H1 (cell line): Measurements from ENCODE around the gene DYNLL1. TPM values are rescaled to one million over a fixed set of nuclear protein-coding genes. Genes with fewer than 3 reads are reported as not detected.

Source experiments
- CTCF ChIA-PET: fragments of 300-600 bp; sonication (Branson Sonifier 250); formaldehyde crosslinking; loops from one replicate; lab custom pipeline; 2021; ENCODE audit not compliant: partially characterized antibody; lab: Charles Lee
- POLR2A ChIA-PET: fragments of 300-600 bp; sonication (Branson Sonifier 250); formaldehyde crosslinking; loops from one replicate; lab custom pipeline; 2021; ENCODE audit warnings: inconsistent platforms; ENCODE audit not compliant: partially characterized antibody; lab: Charles Lee
- DNase-seq, 2 experiments: peaks; one replicate each; pipeline versions ENCODE4 v3.0.0 to v3.0.0-alpha.2; 2010 to 2022; ENCODE audit warnings: low spot score in 2 of 2, low read depth in 1 of 2, mixed read lengths in 1 of 2
- FAIRE-seq: peaks from 2 replicates; lab custom pipeline; 2011; peaks lifted over from hg19 to GRCh38; lab: Jason Lieb, UNC
- H2AFZ ChIP-seq: 2 replicates; pipeline ENCODE4 v1.8.1; 2012; ENCODE audit warnings: low read length, inconsistent platforms
- H2AK5ac ChIP-seq: 2 replicates; pipeline ENCODE4 v1.6.1; 2013; ENCODE audit warnings: low read depth, low read length
- H2BK120ac ChIP-seq: replicated peaks from 2 replicates; pipeline ENCODE3; 2013; ENCODE audit warnings: low read depth, low read length, inconsistent platforms
- H2BK12ac ChIP-seq: 2 replicates; pipeline ENCODE4 v1.6.1; 2013; ENCODE audit warnings: low read depth, low read length
- H2BK15ac ChIP-seq: 2 replicates; pipeline ENCODE4 v1.6.1; 2013; ENCODE audit warnings: low read length
- H2BK20ac ChIP-seq: 2 replicates; pipeline ENCODE4 v1.6.1; 2013; ENCODE audit warnings: low read length
- H2BK5ac ChIP-seq: 2 replicates; pipeline ENCODE4 v1.6.1; 2013; ENCODE audit warnings: low read depth, low read length
- H3K14ac ChIP-seq: 2 replicates; pipeline ENCODE4 v1.6.1; 2013; ENCODE audit warnings: inconsistent platforms; ENCODE audit not compliant: insufficient read length
- H3K18ac ChIP-seq: 2 replicates; pipeline ENCODE4 v1.6.1; 2013; ENCODE audit warnings: low read length; ENCODE audit errors: extremely low read depth
- H3K23ac ChIP-seq: 2 replicates; pipeline ENCODE4 v1.6.1; 2013; ENCODE audit warnings: inconsistent platforms; ENCODE audit not compliant: insufficient read length
- H3K23me2 ChIP-seq: 2 replicates; pipeline ENCODE4 v1.6.1; 2013; ENCODE audit warnings: low read depth, low read length
- H3K27ac ChIP-seq: 2 replicates; pipeline ENCODE4 v1.6.1; 2011; ENCODE audit warnings: low read depth, low read length, inconsistent platforms
- H3K27me3 ChIP-seq, 4 experiments: replicated peaks in 1 of 4; 1 replicate in 1 of 4; 2 replicates in 3 of 4; pipeline versions ENCODE4 v1.6.1 to v1.8.1; 2011 to 2013; ENCODE audit warnings: low read length in 3 of 4, mild to moderate bottlenecking in 3 of 4, inconsistent platforms in 2 of 4, mixed read lengths in 2 of 4, moderate library complexity in 1 of 4; ENCODE audit not compliant: control insufficient read depth in 3 of 4, insufficient read depth in 3 of 4; ENCODE audit errors: extremely low read depth in 1 of 4
- H3K36me3 ChIP-seq, 4 experiments: 2 replicates each; pipeline versions ENCODE4 v1.6.1 to v1.8.1; 2011 to 2013; ENCODE audit warnings: mild to moderate bottlenecking in 4 of 4, low read length in 3 of 4, moderate library complexity in 2 of 4, control low read depth in 1 of 4, inconsistent platforms in 1 of 4; ENCODE audit not compliant: insufficient read depth in 4 of 4, control insufficient read depth in 2 of 4
- H3K4ac ChIP-seq: replicated peaks from 2 replicates; pipeline ENCODE3; 2013; ENCODE audit warnings: low read length, low read depth, mixed read lengths, inconsistent platforms; ENCODE audit not compliant: insufficient read length
- H3K4me1 ChIP-seq, 4 experiments: replicated peaks in 1 of 4; 1 replicate in 1 of 4; 2 replicates in 3 of 4; pipeline versions ENCODE4 v1.6.1 to v1.8.1; 2011 to 2013; ENCODE audit warnings: low read length in 3 of 4, inconsistent platforms in 2 of 4, mixed read lengths in 1 of 4; ENCODE audit not compliant: insufficient read depth in 4 of 4, control insufficient read depth in 3 of 4
- H3K4me2 ChIP-seq, 2 experiments: 2 replicates each; pipeline versions ENCODE4 v1.6.1 to v1.8.1; 2011 to 2013; ENCODE audit warnings: low read depth in 2 of 2, low read length in 2 of 2, control low read depth in 1 of 2, inconsistent platforms in 1 of 2, mild to moderate bottlenecking in 1 of 2; ENCODE audit not compliant: insufficient read depth in 1 of 2
- H3K4me3 ChIP-seq, 4 experiments: fragments of 200-600, 300-600 bp in 1 of 4; sonication (generic), shearing (Covaris generic), sonication (Bioruptor Twin) in 1 of 4; 2 replicates each; pipeline versions ENCODE4 v1.5.1 to v1.8.1; 2011 to 2016; ENCODE audit warnings: low read length in 4 of 4, low read depth in 3 of 4, control low read depth in 2 of 4, inconsistent platforms in 2 of 4, mild to moderate bottlenecking in 2 of 4, mixed read lengths in 1 of 4, moderate library complexity in 1 of 4; ENCODE audit not compliant: insufficient read depth in 2 of 4; ENCODE audit errors: extremely low read depth in 1 of 4
- H3K56ac ChIP-seq: replicated peaks from 2 replicates; pipeline ENCODE3; 2013; ENCODE audit warnings: low read depth, mild to moderate bottlenecking, mixed read lengths, low read length, inconsistent platforms; ENCODE audit not compliant: insufficient read length
- H3K79me1 ChIP-seq: 2 replicates; pipeline ENCODE4 v1.6.1; 2013; ENCODE audit warnings: low read depth, low read length, control low read depth
- H3K79me2 ChIP-seq, 2 experiments: 2 replicates each; pipeline versions ENCODE4 v1.6.1 to v1.8.1; 2012 to 2013; ENCODE audit warnings: low read length in 2 of 2, mild to moderate bottlenecking in 2 of 2, inconsistent platforms in 1 of 2; ENCODE audit not compliant: insufficient read depth in 2 of 2, control insufficient read depth in 1 of 2
- H3K9ac ChIP-seq, 4 experiments: replicated peaks in 1 of 4; 1 replicate in 1 of 4; 2 replicates in 3 of 4; pipeline versions ENCODE4 v1.6.1 to v1.8.1; 2011 to 2013; ENCODE audit warnings: low read depth in 3 of 4, low read length in 3 of 4, control low read depth in 2 of 4, mild to moderate bottlenecking in 2 of 4, moderate library complexity in 2 of 4, inconsistent platforms in 1 of 4; ENCODE audit errors: extremely low read depth in 1 of 4
- H3K9me3 ChIP-seq, 2 experiments: 2 replicates each; pipeline versions ENCODE4 v1.6.1 to v1.8.1; 2012 to 2013; ENCODE audit warnings: mild to moderate bottlenecking in 2 of 2, moderate library complexity in 2 of 2, control low read depth in 1 of 2, inconsistent platforms in 1 of 2, low read depth in 1 of 2, low read length in 1 of 2, mixed read lengths in 1 of 2; ENCODE audit not compliant: insufficient read depth in 2 of 2
- H4K20me1 ChIP-seq, 2 experiments: replicated peaks in 1 of 2; 2 replicates each; pipeline versions ENCODE3 to v1.8.1; 2011 to 2013; ENCODE audit warnings: inconsistent platforms in 2 of 2, low read length in 2 of 2, mild to moderate bottlenecking in 1 of 2; ENCODE audit not compliant: insufficient read depth in 2 of 2, control insufficient read depth in 1 of 2
- H4K5ac ChIP-seq: 2 replicates; pipeline ENCODE4 v1.6.1; 2013; ENCODE audit warnings: low read length, low read depth, mixed read lengths, inconsistent platforms; ENCODE audit not compliant: insufficient read length
- H4K8ac ChIP-seq: 2 replicates; pipeline ENCODE4 v1.8.0; 2013; ENCODE audit warnings: mild to moderate bottlenecking, moderate library complexity, low read length, inconsistent platforms; ENCODE audit not compliant: insufficient read depth; ENCODE audit errors: extremely low read depth
- H4K91ac ChIP-seq: replicated peaks from 2 replicates; pipeline ENCODE3; 2013; ENCODE audit warnings: low read length, mixed read lengths, inconsistent platforms; ENCODE audit not compliant: insufficient read length
- ATF3 ChIP-seq: IDR thresholded peaks from 2 replicates; pipeline ENCODE4 v1.6.1; 2011; ENCODE audit warnings: low read depth, mild to moderate bottlenecking, low read length; ENCODE audit not compliant: insufficient read depth
- CREB1 ChIP-seq: IDR thresholded peaks from 2 replicates; pipeline ENCODE4 v1.6.1; 2012; ENCODE audit warnings: inconsistent platforms
- EGR1 ChIP-seq: IDR thresholded peaks from 2 replicates; pipeline ENCODE4 v1.6.1; 2011; ENCODE audit warnings: low read depth, low read length, borderline replicate concordance
- GABPA ChIP-seq: IDR thresholded peaks from 2 replicates; pipeline ENCODE4 v1.6.1; 2011; ENCODE audit warnings: mild to moderate bottlenecking, low read length, moderate library complexity, borderline replicate concordance; ENCODE audit not compliant: insufficient read depth
- KDM5A ChIP-seq: fragments of 200-600 bp; IDR thresholded peaks from 2 replicates; pipeline ENCODE4 v1.7.1; 2012; ENCODE audit warnings: mild to moderate bottlenecking, low read length, inconsistent platforms, mixed read lengths
- MAFK ChIP-seq: IDR thresholded peaks from 2 replicates; pipeline ENCODE4 v1.6.1; 2012; ENCODE audit warnings: low read depth, mild to moderate bottlenecking, improper control_type of control experiment, low read length
- NRF1 ChIP-seq: IDR thresholded peaks from 2 replicates; pipeline ENCODE4 v1.6.1; 2011; ENCODE audit warnings: mild to moderate bottlenecking, low read depth, low read length, improper control_type of control experiment
- PHF8 ChIP-seq: fragments of 200-600 bp; sonication (generic); conservative IDR thresholded peaks from 2 replicates; pipeline ENCODE4 v1.7.1; 2012; ENCODE audit warnings: low read depth, mild to moderate bottlenecking, inconsistent platforms, low read length, moderate library complexity
- POLR2A ChIP-seq, 2 experiments: IDR thresholded peaks; 1 replicate in 1 of 2; 2 replicates in 1 of 2; pipeline ENCODE4 v1.6.1; 2011; ENCODE audit warnings: low read depth in 2 of 2, low read length in 2 of 2, mild to moderate bottlenecking in 2 of 2; ENCODE audit errors: control extremely low read depth in 1 of 2
- POU5F1 ChIP-seq: IDR thresholded peaks from 2 replicates; pipeline ENCODE4 v1.6.1; 2011; ENCODE audit warnings: low read depth, mild to moderate bottlenecking, low read length, moderate library complexity
- RXRA ChIP-seq: IDR thresholded peaks from 2 replicates; pipeline ENCODE4 v1.6.1; 2011; ENCODE audit warnings: low read depth, mild to moderate bottlenecking, low read length, moderate library complexity; ENCODE audit not compliant: insufficient read depth
- SIX5 ChIP-seq: IDR thresholded peaks from 2 replicates; pipeline ENCODE4 v1.6.1; 2011; ENCODE audit warnings: mild to moderate bottlenecking, low read depth, low read length
- SP1 ChIP-seq: IDR thresholded peaks from 2 replicates; pipeline ENCODE4 v1.6.1; 2011; ENCODE audit warnings: low read depth, low read length
- WGBS, 2 experiments: shearing (Covaris generic) in 1 of 2; methylation state at CpG; one replicate each; pipeline versions ENCODE4 v1.1.6 to v1.1.7; 2013 to 2015; ENCODE audit warnings: low lambda C conversion rate in 2 of 2, mixed read lengths in 2 of 2, inconsistent platforms in 1 of 2, low coverage in 1 of 2, missing lambda C conversion rate in 1 of 2; ENCODE audit not compliant: insufficient replicate concordance in 2 of 2, insufficient coverage in 1 of 2, insufficient read length in 1 of 2; ENCODE audit errors: extremely low coverage in 1 of 2, missing lambda C conversion rate in 1 of 2; 5-methylcytosine and 5-hydroxymethylcytosine counted together
- polyA plus RNA-seq, 7 experiments: library from polyadenylated mRNA; depleted of rRNA in 3 of 7; stranded (reverse) in 5 of 7; unstranded in 2 of 7; fragments of >200 nt in 5 of 7; fragments of 200-250 nt in 2 of 7; gene quantifications; 1 replicate in 5 of 7; 2 replicates in 1 of 7; 4 replicates in 1 of 7; pipeline versions ENCODE4 v1.2.1 to v1.2.3, GENCODE V29; 2011 to 2013; ENCODE audit warnings: missing spikeins in 2 of 7, mixed read lengths in 2 of 7
- total RNA-seq: library from RNA; stranded (reverse); fragmentation: NEBNext Ultra II Directional; extraction: Animal tissue kit (Norgen Biotek cat#: 25700); gene quantifications from 2 replicates; pipeline ENCODE4 v1.2.1, GENCODE V29; 2021

Gene DYNLL1
- total and polyA plus RNA-seq, 2 of the 8 experiments (the other 6 are each of a cell fraction or from before 2014, with no cell fraction given) = 423 to 488 TPM

GRCh38 chr12:120479458-120479857, 16.5 kb upstream of the DYNLL1 start:
- Histone ChIP-seq H2AFZ (no peak overlapping the region), H3K79me1 (peaks cover 2% of the 10 kb centered on the region; the same call in 1 of the 2 replicates), H2BK120ac (no peak overlapping the region), H2BK15ac (no peak overlapping the region), H2BK20ac (no peak overlapping the region), H3K14ac (no peak overlapping the region)
- TF ChIP-seq POLR2A (IDR thresholded peaks at IDR 0.05; ENCODE audit: control extremely low read depth in 1 of 2, low read depth in 2 of 2, low read length in 2 of 2) (no peak), GABPA (no peak), SIX5 (no peak), CREB1 (no peak), PHF8 (no peak), NRF1 (no peak), RXRA (no peak), EGR1 (no peak), POU5F1 (no peak), MAFK (no peak), ATF3 (no peak), KDM5A (no peak), SP1 (no peak)
- TF ChIP-seq, all 59 proteins: peak for 0
- Histone ChIP-seq H3K79me2 (no peaks in the 10 kb centered on the region), H2BK5ac (no peak overlapping the region), H3K9ac (no peak overlapping the region), H4K8ac (no peak overlapping the region), H3K56ac (no peak overlapping the region), H3K9me3 (no peaks in the 10 kb centered on the region), H3K23ac (no peak overlapping the region), H3K27me3 (no peaks in the 10 kb centered on the region), H4K91ac (no peak overlapping the region), H3K4me3 (no peak overlapping the region), H4K20me1 (peaks cover 0 to 1% of the 10 kb centered on the region in 2 experiments), H3K18ac (no peak overlapping the region), H3K23me2 (no peaks in the 10 kb centered on the region), H2AK5ac (no peak overlapping the region), H3K27ac (no peak overlapping the region), H2BK12ac (no peak overlapping the region), H3K4me2 (no peak overlapping the region), H3K4ac (no peak overlapping the region), H3K4me1 (peaks cover 0 to 5% (median 0%) of the 10 kb centered on the region in 4 experiments; a peak in 1 of 7 replicates), H3K36me3 (no peaks in the 10 kb centered on the region), H4K5ac (no peak overlapping the region)
- 94% methylated on average over 1 of the region's 1 CpG; no CpG with 5 or more reads in 1 of the 2 experiments for WGBS, 2 experiments
- DNase-seq (no peak), FAIRE-seq (no peak)
- ChIA-PET POLR2A (interaction anchor here (0.9 to 4.2 kb wide), 13 partner anchors 9 to 278 kb away, joined by 3 to 25 read pairs (median 4); partner anchors contain the start of genes DYNLL1, RPLP0, SIRT4 and SRSF9), CTCF (interaction anchor here (0.6 to 1.9 kb wide), 8 partner anchors 9 to 605 kb away, joined by 3 to 6 read pairs (median 4); partner anchors contain the start of gene DYNLL1)
